GM12878 (cell line): ENCODE measurements around the gene IMPG2. TPM values are rescaled to one million over a fixed set of nuclear protein-coding genes. Genes with fewer than 3 reads are reported as not detected.

Experiments
- ATAC-seq: fragments of 200-7000 bp; cut with Tn5 transposase; 3 replicates; pipeline ENCODE4 v1.9.1; 2020; ENCODE audit warnings: mild to moderate bottlenecking, moderate library complexity
- BruUV-seq: library from RNA; stranded (reverse); fragments of 400-500 nt; replicated peaks from 2 replicates; lab custom pipeline; 2021; lab: Mats Ljungman, UMichigan
- CTCF ChIA-PET: fragments of 300-600 bp; sonication (Branson Sonifier 250); formaldehyde crosslinking; extraction: SDS; loops from one replicate; lab custom pipeline; 2021; ENCODE audit warnings: inconsistent platforms; lab: Yijun Ruan, JAX
- POLR2A ChIA-PET: fragments of 350-600 bp; formaldehyde crosslinking; extraction: SDS; loops from one replicate; lab custom pipeline; 2021; ENCODE audit warnings: inconsistent platforms; lab: Charles Lee
- RAD21 ChIA-PET: fragments of 300-600 bp; sonication (Branson Sonifier 250); formaldehyde crosslinking; loops from one replicate; lab custom pipeline; 2023; ENCODE audit warnings: antibody characterized with exemption; ENCODE audit not compliant: unreplicated experiment; lab: Charles Lee
- SMC1A ChIA-PET: fragments of 300-600 bp; sonication (Branson Sonifier 250); formaldehyde crosslinking; loops from one replicate; lab custom pipeline; 2023; ENCODE audit not compliant: unreplicated experiment, uncharacterized antibody; lab: Charles Lee
- DNase-seq: peaks from one replicate; pipeline ENCODE4 v3.0.0-alpha.2; 2011; ENCODE audit warnings: low read depth, low spot score
- FAIRE-seq: peaks from 3 replicates; lab custom pipeline; 2011; peaks lifted over from hg19 to GRCh38; lab: Jason Lieb, UNC
- H2AFZ ChIP-seq: 2 replicates; pipeline ENCODE4 v1.6.0; 2011; ENCODE audit warnings: low read depth, low read length, control low read depth; ENCODE audit not compliant: control insufficient read depth
- H3K27ac ChIP-seq: 2 replicates; pipeline ENCODE4 v1.5.1; 2011; ENCODE audit warnings: control low read depth; ENCODE audit not compliant: control insufficient read depth, insufficient read depth
- H3K27me3 ChIP-seq, 2 experiments: replicated peaks in 1 of 2; 2 replicates each; pipeline versions ENCODE4 v1.6.0 to v1.6.1; 2011; ENCODE audit warnings: low read length in 1 of 2; ENCODE audit not compliant: control insufficient read depth in 2 of 2, insufficient read depth in 2 of 2
- H3K36me3 ChIP-seq, 2 experiments: 2 replicates each; pipeline ENCODE4 v1.5.1; 2011; ENCODE audit warnings: low read length in 1 of 2; ENCODE audit not compliant: control insufficient read depth in 2 of 2, insufficient read depth in 2 of 2
- H3K4me1 ChIP-seq: 2 replicates; pipeline ENCODE4 v1.6.1; 2011; ENCODE audit warnings: mild to moderate bottlenecking, low read length, moderate library complexity, mixed read lengths; ENCODE audit not compliant: control insufficient read depth, insufficient read depth
- H3K4me2 ChIP-seq: 2 replicates; pipeline ENCODE4 v1.6.0; 2011; ENCODE audit warnings: control low read depth; ENCODE audit not compliant: control insufficient read depth, insufficient read depth
- H3K4me3 ChIP-seq: fragments of 200-600 bp; sonication (generic); 2 replicates; pipeline ENCODE4 v1.5.1; 2016
- H3K79me2 ChIP-seq: 2 replicates; pipeline ENCODE4 v1.6.0; 2011; ENCODE audit warnings: low read length; ENCODE audit not compliant: control insufficient read depth, insufficient read depth
- H3K9ac ChIP-seq: 2 replicates; pipeline ENCODE4 v1.8.0; 2011; ENCODE audit warnings: low read length, control low read depth, mixed read lengths; ENCODE audit not compliant: control insufficient read depth, insufficient read depth
- H3K9me3 ChIP-seq: replicated peaks from 3 replicates; pipeline ENCODE4 v1.5.1; 2011; ENCODE audit warnings: mild to moderate bottlenecking, low read length; ENCODE audit not compliant: control insufficient read depth, insufficient read depth
- H4K20me1 ChIP-seq: 2 replicates; pipeline ENCODE4 v1.6.0; 2011; ENCODE audit not compliant: control insufficient read depth, insufficient read depth
- EGR1 ChIP-seq, 2 experiments: IDR thresholded peaks; 1 replicate in 1 of 2; 2 replicates in 1 of 2; pipeline ENCODE4 v1.6.1; 2011 to 2012; ENCODE audit warnings: low read depth in 2 of 2, low read length in 2 of 2, borderline replicate concordance in 1 of 2, mild to moderate bottlenecking in 1 of 2, moderate library complexity in 1 of 2
- HDGF ChIP-seq: fragments of 450-650 bp; IDR thresholded peaks from 2 replicates; pipeline ENCODE4 v1.6.1; 2016; ENCODE audit warnings: antibody characterized with exemption
- IKZF1 ChIP-seq: fragments of 450-650 bp; conservative IDR thresholded peaks from 2 replicates; pipeline ENCODE4 v1.6.1; 2017; ENCODE audit warnings: antibody characterized with exemption, mild to moderate bottlenecking
- LARP7 ChIP-seq: fragments of 450-650 bp; IDR thresholded peaks from 2 replicates; pipeline ENCODE4 v1.6.1; 2017; ENCODE audit warnings: mild to moderate bottlenecking
- NR2C1 ChIP-seq: fragments of 450-650 bp; IDR thresholded peaks from 2 replicates; pipeline ENCODE4 v1.6.1; 2017; ENCODE audit warnings: antibody characterized with exemption, mild to moderate bottlenecking, moderate library complexity
- PML ChIP-seq: IDR thresholded peaks from 2 replicates; pipeline ENCODE4 v1.6.1; 2012; ENCODE audit warnings: low read length, inconsistent platforms
- RAD51 ChIP-seq: fragments of 450-650 bp; IDR thresholded peaks from 2 replicates; pipeline ENCODE4 v1.6.1; 2016; ENCODE audit warnings: moderate library complexity, mild to moderate bottlenecking, inconsistent platforms
- SIN3A ChIP-seq: IDR thresholded peaks from 2 replicates; pipeline ENCODE4 v1.6.1; 2012; ENCODE audit warnings: low read depth, low read length, improper control_type of control experiment
- SREBF1 ChIP-seq: IDR thresholded peaks from 2 replicates; pipeline ENCODE4 v1.6.1; 2012; ENCODE audit warnings: mild to moderate bottlenecking, low read length
- STAT1 ChIP-seq: fragments of 450-650 bp; conservative IDR thresholded peaks from 2 replicates; pipeline ENCODE4 v1.6.1; 2014; ENCODE audit warnings: antibody characterized with exemption, mild to moderate bottlenecking
- TARDBP ChIP-seq: IDR thresholded peaks from 2 replicates; pipeline ENCODE4 v1.6.1; 2016; ENCODE audit warnings: borderline replicate concordance
- ZNF207 ChIP-seq: fragments of 450-650 bp; IDR thresholded peaks from 2 replicates; pipeline ENCODE4 v1.6.1; 2014; ENCODE audit warnings: antibody characterized with exemption, mild to moderate bottlenecking, borderline replicate concordance
- ZNF217 ChIP-seq: fragments of 450-650 bp; IDR thresholded peaks from 2 replicates; pipeline ENCODE4 v1.6.1; 2017; ENCODE audit warnings: antibody characterized with exemption, mild to moderate bottlenecking
- ZNF622 ChIP-seq: fragments of 450-650 bp; IDR thresholded peaks from 2 replicates; pipeline ENCODE4 v1.6.1; 2017; ENCODE audit warnings: mild to moderate bottlenecking, inconsistent platforms
- WGBS: methylation state at CpG from one replicate; pipeline ENCODE4 v1.1.6; 2016; ENCODE audit warnings: low lambda C conversion rate; ENCODE audit not compliant: insufficient replicate concordance, insufficient coverage; ENCODE audit errors: missing lambda C conversion rate; 5-methylcytosine and 5-hydroxymethylcytosine counted together
- in situ Hi-C: fragments of 300-500 bp; cut with MboI; formaldehyde crosslinking; loops from 9 replicates; pipeline ENCODE4 v1.14.3; 2018; ENCODE audit warnings: mixed read lengths
- intact Hi-C: fragments of 100-400 bp; cut with micrococcal nuclease; formaldehyde crosslinking; loops from one replicate; pipeline ENCODE4 v1.14.2; 2022; ENCODE audit not compliant: unreplicated experiment
- polyA plus RNA-seq, 11 experiments: library from polyadenylated mRNA; depleted of rRNA in 4 of 11; unstranded in 6 of 11; stranded (reverse) in 5 of 11; fragments of >200 nt; fragmentation: Nextera tagmentation in 4 of 11; fragmentation: Illumina TruSeq in 1 of 11; extraction: Ambion mirVana in 4 of 11; extraction: Trizol in 1 of 11; gene quantifications; 1 replicate in 1 of 11; 2 replicates in 10 of 11; pipeline versions ENCODE4 v1.2.1 to v1.2.3, GENCODE V29; 2011 to 2016; ENCODE audit warnings: inconsistent platforms in 2 of 11, missing spikeins in 2 of 11, low read depth in 1 of 11
- total RNA-seq, 4 experiments: library from RNA; depleted of rRNA in 3 of 4; stranded (reverse); fragments of >200 nt in 3 of 4; fragmentation: Illumina TruSeq in 1 of 4; extraction: Trizol in 1 of 4; gene quantifications; 2 replicates each; pipeline versions ENCODE4 v1.2.1 to v1.2.3, GENCODE V29; 2013 to 2021
- TF ChIP-seq, protein P1 (sequence below): IDR thresholded peaks from 2 replicates; pipeline ENCODE4 v1.6.1; 2012; ENCODE audit warnings: low read length, inconsistent platforms

Gene IMPG2
- total and polyA plus RNA-seq, 10 of the 15 experiments (the other 5 are each of a cell fraction or from before 2014, with no cell fraction given), result under 0.01 to 0.17 (median 0.10) TPM; not detected in 3

GRCh38 chr3:101251441-101251840, 68.9 kb downstream of the IMPG2 start:
- Histone ChIP-seq H3K9me3 (no peaks in the 10 kb centered on the region; the same call in 2 of the 3 replicates), H3K79me2 (no peaks in the 10 kb centered on the region), H3K9ac (no peak overlapping the region), H3K27me3 (no peaks in the 10 kb centered on the region), H3K4me2 (no peak overlapping the region), H3K4me1 (no peaks in the 10 kb centered on the region), H2AFZ (no peak overlapping the region), H4K20me1 (no peaks in the 10 kb centered on the region), H3K4me3 (no peak overlapping the region), H3K36me3 (no peaks in the 10 kb centered on the region), H3K27ac (no peak overlapping the region)
- ChIA-PET SMC1A (interaction anchor here (0.6 to 1.4 kb wide), 4 partner anchors 11 to 652 kb away, joined by 3 to 4 read pairs (median 3); no protein-coding TSS in a partner anchor), RAD21 (no interaction called here), CTCF (no interaction called here), POLR2A (no interaction called here)
- WGBS, result 68% methylated on average over 2 of the region's 2 CpGs
- DNase-seq (no peak), FAIRE-seq (no peak), ATAC-seq (no peak)
- TF ChIP-seq SIN3A, result no peak
- no peak for TF ChIP-seq TARDBP
- TF ChIP-seq IKZF1, result no peak
- no peak for TF ChIP-seq HDGF
- TF ChIP-seq LARP7, result no peak
- TF ChIP-seq ZNF207, result no peak
- no peak for TF ChIP-seq EGR1 (IDR thresholded peaks at IDR 0.05; ENCODE audit: borderline replicate concordance in 1 of 2, low read depth in 2 of 2, low read length in 2 of 2)
- no peak for TF ChIP-seq ZNF622
- TF ChIP-seq PML, result no peak
- no peak for TF ChIP-seq NR2C1
- no peak for TF ChIP-seq STAT1
- TF ChIP-seq RAD51, result no peak
- TF ChIP-seq SREBF1, result no peak
- TF ChIP-seq, protein P1, sequence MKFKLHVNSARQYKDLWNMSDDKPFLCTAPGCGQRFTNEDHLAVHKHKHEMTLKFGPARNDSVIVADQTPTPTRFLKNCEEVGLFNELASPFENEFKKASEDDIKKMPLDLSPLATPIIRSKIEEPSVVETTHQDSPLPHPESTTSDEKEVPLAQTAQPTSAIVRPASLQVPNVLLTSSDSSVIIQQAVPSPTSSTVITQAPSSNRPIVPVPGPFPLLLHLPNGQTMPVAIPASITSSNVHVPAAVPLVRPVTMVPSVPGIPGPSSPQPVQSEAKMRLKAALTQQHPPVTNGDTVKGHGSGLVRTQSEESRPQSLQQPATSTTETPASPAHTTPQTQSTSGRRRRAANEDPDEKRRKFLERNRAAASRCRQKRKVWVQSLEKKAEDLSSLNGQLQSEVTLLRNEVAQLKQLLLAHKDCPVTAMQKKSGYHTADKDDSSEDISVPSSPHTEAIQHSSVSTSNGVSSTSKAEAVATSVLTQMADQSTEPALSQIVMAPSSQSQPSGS, result no peak
- TF ChIP-seq ZNF217, result no peak
- intact Hi-C loops (no loop called here), in situ Hi-C loops (no loop called here)
- BruUV-seq, result no TSS peak
